ENCODE data around the gene GNG2.

Gene GNG2

DNA sequence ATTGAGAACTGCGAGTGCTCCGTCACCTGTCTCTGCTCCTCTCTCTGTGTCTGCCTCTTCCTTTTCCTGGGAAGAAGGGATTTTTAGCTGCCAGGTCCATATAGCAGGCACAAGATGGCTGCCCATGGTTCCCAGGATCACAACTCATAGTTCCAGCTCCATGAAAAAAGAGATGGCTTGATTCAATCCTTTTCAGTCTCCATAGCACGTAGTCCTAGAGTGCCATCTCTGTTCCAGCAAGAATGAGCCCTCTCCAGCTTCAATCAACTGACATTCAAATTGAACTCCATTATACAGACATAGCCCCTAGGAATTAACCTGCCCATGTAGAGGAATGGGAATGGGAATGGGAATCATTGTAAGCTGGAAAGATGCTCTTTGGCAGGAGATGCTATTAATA is 94.2 kb downstream of the GNG2 start:
- no CpG with 5 or more reads among the region's 3 CpGs for WGBS (ENCODE audit: extremely low coverage, insufficient coverage, insufficient read length)
- Histone ChIP-seq H3K14ac (ENCODE audit: low read length) (no peak overlapping the region), H3K9ac (ENCODE audit: low read length) (no peak overlapping the region), H3K27me3 (ENCODE audit: insufficient read depth, low read length) (no peaks in the 10 kb centered on the region), H3K18ac (ENCODE audit: low read length) (no peak overlapping the region), H3K9me3 (ENCODE audit: insufficient read depth, low read depth, low read length) (peaks cover 2% of the 10 kb centered on the region), H4K12ac (ENCODE audit: low read depth, low read length) (no peak overlapping the region), H3K79me2 (ENCODE audit: control insufficient read depth, insufficient read depth, low read length, poor library complexity) (no peaks in the 10 kb centered on the region), H3K4me1 (ENCODE audit: control insufficient read depth in 1 of 2, insufficient read depth in 2 of 2, low read length in 2 of 2) (no peaks in the 10 kb centered on the region), H4K91ac (ENCODE audit: low read depth, low read length) (no peak overlapping the region), H3K4me3 (ENCODE audit: low read depth, low read length) (no peak overlapping the region), H4K8ac (ENCODE audit: low read depth, low read length) (no peak overlapping the region), H2BK12ac (ENCODE audit: low read length) (no peak overlapping the region), H3K79me1 (ENCODE audit: low read length) (no peaks in the 10 kb centered on the region), H3K36me3 (ENCODE audit: control insufficient read depth in 1 of 2, insufficient read depth in 2 of 2, low read length in 2 of 2) (no peaks in the 10 kb centered on the region), H3K27ac (ENCODE audit: low read depth, low read length) (no peak overlapping the region), H2AK5ac (ENCODE audit: low read length) (no peak overlapping the region), H2AFZ (ENCODE audit: insufficient read depth, low read length, poor library complexity) (no peak overlapping the region), H3K4me2 (ENCODE audit: low read length) (no peak overlapping the region), H3K23ac (ENCODE audit: low read length) (no peak overlapping the region), H2BK5ac (ENCODE audit: low read depth, low read length, poor library complexity) (no peak overlapping the region), H2BK120ac (ENCODE audit: insufficient read depth, low read length, poor library complexity) (no peak overlapping the region), H3K4ac (ENCODE audit: low read depth, low read length) (no peak overlapping the region)
- DNase-seq = no peak

DNA sequence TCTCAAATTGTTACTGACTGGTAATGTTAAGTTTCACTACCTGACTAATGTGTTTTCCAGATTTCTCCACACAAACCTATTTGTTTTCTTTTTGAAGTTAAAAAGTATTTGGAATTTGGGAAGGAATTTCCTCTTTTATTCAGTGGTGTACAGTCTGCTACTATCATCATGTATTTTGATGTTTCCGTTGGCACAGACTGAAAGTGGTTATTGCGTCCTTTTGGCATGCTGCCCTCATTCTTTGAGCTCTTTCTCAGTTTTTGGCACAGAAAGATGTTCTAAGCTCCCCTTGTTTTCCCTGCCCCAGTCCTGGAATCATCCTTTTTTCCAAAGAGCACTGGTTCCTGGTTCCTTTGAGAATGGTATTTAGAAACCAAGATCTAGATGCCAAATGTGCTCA is 97.5 kb downstream of the GNG2 start:
- no peak overlapping the region for H2AFZ ChIP-seq (ENCODE audit: insufficient read depth, low read length, poor library complexity)
- H4K91ac ChIP-seq (ENCODE audit: low read depth, low read length) = no peak overlapping the region
- no peak overlapping the region for H3K23ac ChIP-seq (ENCODE audit: low read length)
- H4K12ac ChIP-seq (ENCODE audit: low read depth, low read length) = no peak overlapping the region
- H3K18ac ChIP-seq (ENCODE audit: low read length) = no peak overlapping the region
- no peak overlapping the region for H2BK5ac ChIP-seq (ENCODE audit: low read depth, low read length, poor library complexity)
- H4K8ac ChIP-seq (ENCODE audit: low read depth, low read length) = no peak overlapping the region
- no peak overlapping the region for H3K27ac ChIP-seq (ENCODE audit: low read depth, low read length)
- no peaks in the 10 kb centered on the region for H3K79me2 ChIP-seq (ENCODE audit: control insufficient read depth, insufficient read depth, low read length, poor library complexity)
- H3K14ac ChIP-seq (ENCODE audit: low read length) = no peak overlapping the region
- no peaks in the 10 kb centered on the region for H3K4me1 ChIP-seq (ENCODE audit: control insufficient read depth in 1 of 2, insufficient read depth in 2 of 2, low read length in 2 of 2)
- H2BK12ac ChIP-seq (ENCODE audit: low read length) = no peak overlapping the region
- WGBS (ENCODE audit: extremely low coverage, insufficient coverage, insufficient read length) = no CpG with 5 or more reads among the region's 2 CpGs
- no peak overlapping the region for H2BK120ac ChIP-seq (ENCODE audit: insufficient read depth, low read length, poor library complexity)
- H2AK5ac ChIP-seq (ENCODE audit: low read length) = no peak overlapping the region
- H3K4me2 ChIP-seq (ENCODE audit: low read length) = no peak overlapping the region
- no peak for DNase-seq
- H3K36me3 ChIP-seq (ENCODE audit: control insufficient read depth in 1 of 2, insufficient read depth in 2 of 2, low read length in 2 of 2) = no peaks in the 10 kb centered on the region
- H3K4ac ChIP-seq (ENCODE audit: low read depth, low read length) = no peak overlapping the region
- H3K27me3 ChIP-seq (ENCODE audit: insufficient read depth, low read length) = no peaks in the 10 kb centered on the region
- no peak overlapping the region for H3K4me3 ChIP-seq (ENCODE audit: low read depth, low read length)
- H3K9me3 ChIP-seq (ENCODE audit: insufficient read depth, low read depth, low read length) = peaks cover 2% of the 10 kb centered on the region
- H3K79me1 ChIP-seq (ENCODE audit: low read length) = no peaks in the 10 kb centered on the region
- H3K9ac ChIP-seq (ENCODE audit: low read length) = no peak overlapping the region

- no peak overlapping the region for H2BK5ac ChIP-seq (ENCODE audit: low read depth, low read length, poor library complexity)
- no peak overlapping the region for H4K12ac ChIP-seq (ENCODE audit: low read depth, low read length)
- peaks cover 2% of the 10 kb centered on the region for H3K9me3 ChIP-seq (ENCODE audit: insufficient read depth, low read depth, low read length)
- H2BK12ac ChIP-seq (ENCODE audit: low read length) = no peak overlapping the region
- H3K79me1 ChIP-seq (ENCODE audit: low read length) = no peaks in the 10 kb centered on the region
- H4K8ac ChIP-seq (ENCODE audit: low read depth, low read length) = no peak overlapping the region
- no peak for DNase-seq
- H2AK5ac ChIP-seq (ENCODE audit: low read length) = no peak overlapping the region
- no peak overlapping the region for H2BK120ac ChIP-seq (ENCODE audit: insufficient read depth, low read length, poor library complexity)
- no peak overlapping the region for H2AFZ ChIP-seq (ENCODE audit: insufficient read depth, low read length, poor library complexity)
- H3K79me2 ChIP-seq (ENCODE audit: control insufficient read depth, insufficient read depth, low read length, poor library complexity) = no peaks in the 10 kb centered on the region
- no peaks in the 10 kb centered on the region for H3K27me3 ChIP-seq (ENCODE audit: insufficient read depth, low read length)
- no peak overlapping the region for H3K9ac ChIP-seq (ENCODE audit: low read length)
- WGBS (ENCODE audit: extremely low coverage, insufficient coverage, insufficient read length) = no CpG with 5 or more reads among the region's 1 CpG
- H3K27ac ChIP-seq (ENCODE audit: low read depth, low read length) = no peak overlapping the region
- H3K4me2 ChIP-seq (ENCODE audit: low read length) = no peak overlapping the region
- H3K14ac ChIP-seq (ENCODE audit: low read length) = no peak overlapping the region
- H3K18ac ChIP-seq (ENCODE audit: low read length) = no peak overlapping the region
- H3K4ac ChIP-seq (ENCODE audit: low read depth, low read length) = no peak overlapping the region
- no peak overlapping the region for H3K23ac ChIP-seq (ENCODE audit: low read length)
- no peaks in the 10 kb centered on the region for H3K36me3 ChIP-seq (ENCODE audit: control insufficient read depth in 1 of 2, insufficient read depth in 2 of 2, low read length in 2 of 2)
- no peak overlapping the region for H3K4me3 ChIP-seq (ENCODE audit: low read depth, low read length)
- no peaks in the 10 kb centered on the region for H3K4me1 ChIP-seq (ENCODE audit: control insufficient read depth in 1 of 2, insufficient read depth in 2 of 2, low read length in 2 of 2)
- no peak overlapping the region for H4K91ac ChIP-seq (ENCODE audit: low read depth, low read length)
Measured at GRCh38 chr14:51959928-51960327, 99.5 kb downstream of the GNG2 start.

DNA sequence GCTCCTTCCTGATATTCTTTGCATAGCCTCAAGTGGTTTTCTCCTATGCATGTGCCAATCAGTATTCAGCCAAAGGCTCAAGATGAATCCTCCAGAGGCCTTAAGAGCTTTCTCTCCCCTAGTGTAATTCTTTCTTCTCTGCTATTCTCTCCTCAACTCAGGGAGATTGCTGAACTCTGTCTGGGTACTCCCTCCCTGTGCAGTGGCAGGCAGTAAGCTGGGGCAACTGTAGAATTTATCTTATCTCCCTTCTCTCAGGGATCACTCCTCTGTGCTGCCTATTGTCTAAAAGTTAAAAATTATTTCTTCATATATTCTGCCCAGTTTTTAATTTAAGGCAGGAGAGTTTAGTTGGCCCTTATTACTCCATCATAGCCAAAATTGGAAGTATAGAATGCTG is 100.5 kb downstream of the GNG2 start:
- Histone ChIP-seq H4K91ac (ENCODE audit: low read depth, low read length) (no peak overlapping the region), H3K27me3 (ENCODE audit: insufficient read depth, low read length) (no peaks in the 10 kb centered on the region), H2BK5ac (ENCODE audit: low read depth, low read length, poor library complexity) (no peak overlapping the region), H3K27ac (ENCODE audit: low read depth, low read length) (no peak overlapping the region), H2BK12ac (ENCODE audit: low read length) (no peak overlapping the region), H2AK5ac (ENCODE audit: low read length) (no peak overlapping the region), H3K36me3 (ENCODE audit: control insufficient read depth in 1 of 2, insufficient read depth in 2 of 2, low read length in 2 of 2) (no peaks in the 10 kb centered on the region), H3K9me3 (ENCODE audit: insufficient read depth, low read depth, low read length) (peaks cover 2% of the 10 kb centered on the region), H2BK120ac (ENCODE audit: insufficient read depth, low read length, poor library complexity) (no peak overlapping the region), H3K4me3 (ENCODE audit: low read depth, low read length) (no peak overlapping the region), H3K14ac (ENCODE audit: low read length) (no peak overlapping the region), H3K4me2 (ENCODE audit: low read length) (no peak overlapping the region), H3K79me1 (ENCODE audit: low read length) (no peaks in the 10 kb centered on the region), H3K18ac (ENCODE audit: low read length) (no peak overlapping the region), H2AFZ (ENCODE audit: insufficient read depth, low read length, poor library complexity) (no peak overlapping the region), H3K4me1 (ENCODE audit: control insufficient read depth in 1 of 2, insufficient read depth in 2 of 2, low read length in 2 of 2) (no peaks in the 10 kb centered on the region), H3K23ac (ENCODE audit: low read length) (no peak overlapping the region), H4K8ac (ENCODE audit: low read depth, low read length) (no peak overlapping the region), H3K79me2 (ENCODE audit: control insufficient read depth, insufficient read depth, low read length, poor library complexity) (no peaks in the 10 kb centered on the region), H4K12ac (ENCODE audit: low read depth, low read length) (no peak overlapping the region), H3K4ac (ENCODE audit: low read depth, low read length) (no peak overlapping the region), H3K9ac (ENCODE audit: low read length) (no peak overlapping the region)
- DNase-seq = no peak

DNA sequence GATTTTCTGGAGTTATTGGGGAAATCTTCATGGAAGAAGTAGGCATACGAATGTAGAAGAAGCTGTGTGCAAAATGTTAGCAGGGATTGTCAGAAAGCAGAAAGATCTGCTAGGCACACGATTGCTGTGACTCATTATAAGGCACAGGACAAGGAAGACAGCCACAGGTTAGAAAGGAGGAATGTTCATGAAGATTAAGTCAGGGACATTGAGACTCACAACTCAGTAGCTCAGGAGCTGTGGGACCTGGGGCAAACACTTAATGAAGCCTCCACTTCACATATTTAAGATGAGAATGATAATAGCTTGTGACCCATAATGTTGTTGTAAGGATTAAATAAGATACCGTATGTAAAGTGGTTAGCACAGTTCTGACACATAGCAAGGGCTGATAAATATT is 102.3 kb downstream of the GNG2 start:
- Histone ChIP-seq H3K23ac (ENCODE audit: low read length) (no peak overlapping the region), H3K9me3 (ENCODE audit: insufficient read depth, low read depth, low read length) (peaks cover 2% of the 10 kb centered on the region), H3K4me1 (ENCODE audit: control insufficient read depth in 1 of 2, insufficient read depth in 2 of 2, low read length in 2 of 2) (no peaks in the 10 kb centered on the region), H4K12ac (ENCODE audit: low read depth, low read length) (no peak overlapping the region), H2BK12ac (ENCODE audit: low read length) (no peak overlapping the region), H2BK5ac (ENCODE audit: low read depth, low read length, poor library complexity) (no peak overlapping the region), H4K8ac (ENCODE audit: low read depth, low read length) (no peak overlapping the region), H3K27ac (ENCODE audit: low read depth, low read length) (no peak overlapping the region), H3K79me2 (ENCODE audit: control insufficient read depth, insufficient read depth, low read length, poor library complexity) (no peaks in the 10 kb centered on the region), H3K14ac (ENCODE audit: low read length) (no peak overlapping the region), H2BK120ac (ENCODE audit: insufficient read depth, low read length, poor library complexity) (no peak overlapping the region), H3K27me3 (ENCODE audit: insufficient read depth, low read length) (no peaks in the 10 kb centered on the region), H3K4me3 (ENCODE audit: low read depth, low read length) (no peak overlapping the region), H2AFZ (ENCODE audit: insufficient read depth, low read length, poor library complexity) (no peak overlapping the region), H3K9ac (ENCODE audit: low read length) (no peak overlapping the region), H3K18ac (ENCODE audit: low read length) (no peak overlapping the region), H4K91ac (ENCODE audit: low read depth, low read length) (no peak overlapping the region), H3K79me1 (ENCODE audit: low read length) (no peaks in the 10 kb centered on the region), H3K4me2 (ENCODE audit: low read length) (no peak overlapping the region), H2AK5ac (ENCODE audit: low read length) (no peak overlapping the region), H3K4ac (ENCODE audit: low read depth, low read length) (no peak overlapping the region), H3K36me3 (ENCODE audit: control insufficient read depth in 1 of 2, insufficient read depth in 2 of 2, low read length in 2 of 2) (no peaks in the 10 kb centered on the region)
- no CpG with 5 or more reads among the region's 3 CpGs for WGBS (ENCODE audit: extremely low coverage, insufficient coverage, insufficient read length)
- DNase-seq = no peak

Measured in trophoblast cell (in vitro differentiated cells and primary cell).